GM18868 (cell line): ENCODE results near the gene SMAD6.
"Not testable (repeated sequence)": the region's sequence is repeated elsewhere in the genome, so short reads cannot be mapped to it uniquely, and the experiment has no call there.

ENCODE experiments used
- ATAC-seq: cut with Tn5 transposase; IDR thresholded peaks from one replicate; pipeline ENCODE4 v1.9.1; 2021; ENCODE audit warnings: mild to moderate bottlenecking, moderate library complexity; ENCODE audit not compliant: unreplicated experiment

SMAD6 gene

GRCh38 chr15:66756295-66756694 is 54.3 kb downstream of the SMAD6 start:
- ATAC-seq, result no peak

GRCh38 chr15:66757030-66757429 is 55.0 kb downstream of the SMAD6 start:
- no peak for ATAC-seq

- ATAC-seq, result no peak
These were observed 55.5 kb downstream of the SMAD6 start for GRCh38 chr15:66757521-66757920.

GRCh38 chr15:66758217-66758616 is 56.2 kb downstream of the SMAD6 start:
- not testable (repeated sequence) for ATAC-seq

- ATAC-seq, result no peak
These were observed 56.8 kb downstream of the SMAD6 start for GRCh38 chr15:66758844-66759243.

GRCh38 chr15:66760097-66760967 is 58.3 kb downstream of the SMAD6 start:
- no peak for ATAC-seq

GRCh38 chr15:66760968-66761725 is 59.1 kb downstream of the SMAD6 start:
- no peak for ATAC-seq

GRCh38 chr15:66761726-66762595 is 59.9 kb downstream of the SMAD6 start:
- no peak for ATAC-seq

- ATAC-seq, result no peak
These were observed 61.4 kb downstream of the SMAD6 start for GRCh38 chr15:66763186-66764071.

- ATAC-seq, result no peak
These were observed 62.2 kb downstream of the SMAD6 start for GRCh38 chr15:66764072-66764786.

GRCh38 chr15:66765478-66766281 is 63.6 kb downstream of the SMAD6 start:
- no peak for ATAC-seq

- ATAC-seq, result no peak
These were observed 64.5 kb downstream of the SMAD6 start for GRCh38 chr15:66766282-66767230.

- no peak for ATAC-seq
These were observed 65.2 kb downstream of the SMAD6 start for GRCh38 chr15:66767240-66767659.

- no peak for ATAC-seq
These were observed 67.0 kb downstream of the SMAD6 start for GRCh38 chr15:66768987-66769386.

- no peak for ATAC-seq
These were observed 68.7 kb downstream of the SMAD6 start for GRCh38 chr15:66770518-66771350.

- no peak for ATAC-seq
These were observed 69.3 kb downstream of the SMAD6 start for GRCh38 chr15:66771351-66771650.

GRCh38 chr15:66772604-66773128 is 70.6 kb downstream of the SMAD6 start:
- ATAC-seq, result no peak
